SJCRH30 (cell line): ENCODE results near the gene FERMT1. TPM values are rescaled to one million over a fixed set of nuclear protein-coding genes. Genes with fewer than 3 reads are reported as not detected.
"Not testable (repeated sequence)": the region's sequence is repeated elsewhere in the genome, so short reads cannot be mapped to it uniquely, and the experiment has no call there.

ENCODE experiments used
- DNase-seq, 2 experiments: peaks; one replicate each; pipeline ENCODE4 v3.0.0-alpha.2; 2015 to 2020
- H3K27ac ChIP-seq: fragments of 250-450 bp; sonication (Bioruptor Pico); 2 replicates; pipeline ENCODE4 v1.5.1; 2020; ENCODE audit warnings: mild to moderate bottlenecking, moderate library complexity
- H3K27me3 ChIP-seq: fragments of 250-450 bp; sonication (Bioruptor Pico); 2 replicates; pipeline ENCODE4 v1.5.1; 2020; ENCODE audit warnings: mild to moderate bottlenecking, moderate library complexity
- H3K36me3 ChIP-seq: fragments of 250-450 bp; sonication (Bioruptor Pico); 2 replicates; pipeline ENCODE4 v1.5.1; 2020; ENCODE audit warnings: mild to moderate bottlenecking, moderate library complexity
- H3K4me1 ChIP-seq: fragments of 250-450 bp; sonication (Bioruptor Pico); 2 replicates; pipeline ENCODE4 v1.5.1; 2020; ENCODE audit warnings: mild to moderate bottlenecking, moderate library complexity
- H3K4me3 ChIP-seq: fragments of 250-450 bp; sonication (Bioruptor Pico); 2 replicates; pipeline ENCODE4 v1.5.1; 2020; ENCODE audit warnings: mild to moderate bottlenecking, moderate library complexity
- H3K9me3 ChIP-seq: fragments of 250-450 bp; sonication (Bioruptor Pico); replicated peaks from 2 replicates; pipeline ENCODE4 v1.5.1; 2020; ENCODE audit warnings: mild to moderate bottlenecking, moderate library complexity
- total RNA-seq: library from RNA; depleted of rRNA; stranded (reverse); fragments of >200 nt; shearing (Covaris generic); gene quantifications from 2 replicates; pipeline ENCODE4 v1.2.3, GENCODE V29; 2014

FERMT1 gene
- total RNA-seq, 1 experiment from 2014 or later = 4.7 TPM

DNA sequence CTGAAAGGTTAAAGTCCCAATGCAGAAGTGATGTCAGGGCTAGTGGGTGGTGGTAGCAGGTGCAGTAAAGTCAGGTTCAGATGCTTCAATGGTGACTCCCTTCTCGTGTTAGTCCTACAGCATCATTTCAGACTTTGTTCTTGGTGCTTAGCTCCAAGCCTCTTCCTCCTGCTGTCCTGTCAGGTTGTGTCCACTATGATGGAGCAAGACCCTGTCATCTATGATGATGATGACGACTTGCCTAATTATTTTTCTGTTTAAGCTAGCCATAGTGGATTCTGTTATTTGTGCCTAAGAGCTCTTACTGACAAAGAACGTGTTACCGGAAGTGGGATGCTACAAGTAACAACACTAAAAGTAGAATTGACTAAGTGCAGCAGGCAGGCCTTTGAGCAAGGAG lies 5.0 kb upstream of the FERMT1 start:
- no peaks in the 10 kb centered on the region for H3K36me3 ChIP-seq
- H3K9me3 ChIP-seq = no peaks in the 10 kb centered on the region
- no peak for DNase-seq
- peaks cover 5% of the 10 kb centered on the region; the same call in 1 of the 2 replicates for H3K4me1 ChIP-seq
- H3K27me3 ChIP-seq = no peaks in the 10 kb centered on the region
- H3K4me3 ChIP-seq = no peak overlapping the region
- no peak overlapping the region for H3K27ac ChIP-seq

DNA sequence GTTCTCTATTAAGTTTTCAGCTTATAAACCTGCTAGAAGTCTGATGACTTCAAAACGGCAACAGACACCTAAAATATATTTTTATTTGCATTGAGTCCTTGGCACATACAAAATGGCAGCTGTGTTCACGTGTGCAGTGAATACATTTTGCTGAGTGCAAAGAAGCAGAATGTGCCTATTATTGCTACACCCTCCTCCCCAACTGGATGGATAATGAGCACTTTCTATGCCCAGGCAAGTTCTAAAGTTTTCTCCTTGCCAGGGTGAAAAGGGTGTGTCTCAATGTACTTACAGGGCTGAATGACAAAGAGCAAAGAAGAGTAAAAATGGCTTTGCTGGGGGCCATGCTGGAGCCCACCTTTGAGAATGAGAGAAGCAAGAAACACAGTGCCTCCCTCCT lies 4.0 kb upstream of the FERMT1 start:
- Histone ChIP-seq H3K27ac (no peak overlapping the region), H3K27me3 (no peaks in the 10 kb centered on the region), H3K4me1 (peaks cover 5% of the 10 kb centered on the region; the same call in 1 of the 2 replicates), H3K4me3 (no peak overlapping the region), H3K36me3 (no peaks in the 10 kb centered on the region), H3K9me3 (no peaks in the 10 kb centered on the region)
- DNase-seq = no peak

- H3K27me3 ChIP-seq = no peaks in the 10 kb centered on the region
- H3K9me3 ChIP-seq = no peaks in the 10 kb centered on the region
- H3K4me3 ChIP-seq = peak overlapping the region; percentile 65
- DNase-seq = no peak
- H3K4me1 ChIP-seq = peaks cover 5% of the 10 kb centered on the region; the same call in 1 of the 2 replicates
- H3K36me3 ChIP-seq = no peaks in the 10 kb centered on the region
- peak overlapping the region; percentile 72 for H3K27ac ChIP-seq
These were observed 802 bp upstream of the FERMT1 start for GRCh38 chr20:6123649-6124014.

GRCh38 chr20:6122111-6122872 lies 538 bp downstream of the FERMT1 start:
- H3K9me3 ChIP-seq = no peaks in the 10 kb centered on the region
- no peaks in the 10 kb centered on the region for H3K27me3 ChIP-seq
- peaks cover 5% of the 10 kb centered on the region; the same call in 1 of the 2 replicates for H3K4me1 ChIP-seq
- peak overlapping the region; percentile 65 for H3K4me3 ChIP-seq
- DNase-seq = peak in 1 of 2 experiments; percentile 42
- no peaks in the 10 kb centered on the region for H3K36me3 ChIP-seq
- H3K27ac ChIP-seq = peak overlapping the region; percentile 72

GRCh38 chr20:6121504-6121903 lies 1.3 kb downstream of the FERMT1 start:
- Histone ChIP-seq H3K27me3 (no peaks in the 10 kb centered on the region), H3K36me3 (no peaks in the 10 kb centered on the region), H3K4me3 (no peak overlapping the region), H3K9me3 (no peaks in the 10 kb centered on the region), H3K27ac (no peak overlapping the region), H3K4me1 (peaks cover 5% of the 10 kb centered on the region; the same call in 1 of the 2 replicates)
- DNase-seq = no peak

GRCh38 chr20:6120491-6120988 lies 2.3 kb downstream of the FERMT1 start:
- Histone ChIP-seq H3K4me1 (peaks cover 5% of the 10 kb centered on the region; the same call in 1 of the 2 replicates), H3K4me3 (no peak overlapping the region), H3K9me3 (no peaks in the 10 kb centered on the region), H3K27ac (no peak overlapping the region), H3K27me3 (no peaks in the 10 kb centered on the region), H3K36me3 (peaks cover under 1% of the 10 kb centered on the region)
- DNase-seq = no peak

- no peaks in the 10 kb centered on the region for H3K27me3 ChIP-seq
- H3K27ac ChIP-seq = no peak overlapping the region
- no peak for DNase-seq
- no peaks in the 10 kb centered on the region for H3K4me1 ChIP-seq
- peaks cover 33% of the 10 kb centered on the region for H3K36me3 ChIP-seq
- H3K4me3 ChIP-seq = no peak overlapping the region
- H3K9me3 ChIP-seq = peaks cover 7% of the 10 kb centered on the region; the same call in 1 of the 2 replicates
These were observed 6.1 kb downstream of the FERMT1 start for GRCh38 chr20:6116758-6117157.

GRCh38 chr20:6115221-6115895 lies 7.5 kb downstream of the FERMT1 start:
- DNase-seq = no peak

DNA sequence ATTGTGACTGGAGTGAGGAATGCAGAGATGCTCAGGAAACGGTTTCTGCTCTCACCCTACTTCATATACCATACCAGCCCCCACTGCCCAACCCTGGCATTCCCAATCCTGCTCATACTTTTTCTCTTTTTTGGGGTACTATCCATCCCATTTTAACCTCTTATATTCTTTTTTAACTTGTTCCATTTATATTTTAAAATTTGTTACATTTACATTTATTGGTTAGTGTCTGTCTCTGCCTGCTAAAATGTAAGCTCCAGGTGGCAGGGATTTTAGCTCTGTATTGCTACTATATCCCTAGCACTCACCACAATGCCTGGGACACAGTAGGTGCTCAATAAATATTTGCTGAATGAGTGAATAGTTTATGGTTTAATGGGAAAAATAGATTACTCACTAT lies 8.1 kb downstream of the FERMT1 start:
- no peaks in the 10 kb centered on the region for H3K4me1 ChIP-seq
- peaks cover 37% of the 10 kb centered on the region for H3K36me3 ChIP-seq
- H3K27me3 ChIP-seq = no peaks in the 10 kb centered on the region
- H3K4me3 ChIP-seq = no peak overlapping the region
- H3K9me3 ChIP-seq = peaks cover 7% of the 10 kb centered on the region; the same call in 1 of the 2 replicates
- DNase-seq = no peak
- H3K27ac ChIP-seq = no peak overlapping the region

More at GRCh38 chr20:6115221-6115895, 7.5 kb downstream of the FERMT1 start:
- no peaks in the 10 kb centered on the region for H3K4me1 ChIP-seq
- peaks cover 7% of the 10 kb centered on the region; the same call in 1 of the 2 replicates for H3K9me3 ChIP-seq
- H3K4me3 ChIP-seq = no peak overlapping the region
- H3K36me3 ChIP-seq = peaks cover 37% of the 10 kb centered on the region
- H3K27ac ChIP-seq = no peak overlapping the region
- no peaks in the 10 kb centered on the region for H3K27me3 ChIP-seq

DNA sequence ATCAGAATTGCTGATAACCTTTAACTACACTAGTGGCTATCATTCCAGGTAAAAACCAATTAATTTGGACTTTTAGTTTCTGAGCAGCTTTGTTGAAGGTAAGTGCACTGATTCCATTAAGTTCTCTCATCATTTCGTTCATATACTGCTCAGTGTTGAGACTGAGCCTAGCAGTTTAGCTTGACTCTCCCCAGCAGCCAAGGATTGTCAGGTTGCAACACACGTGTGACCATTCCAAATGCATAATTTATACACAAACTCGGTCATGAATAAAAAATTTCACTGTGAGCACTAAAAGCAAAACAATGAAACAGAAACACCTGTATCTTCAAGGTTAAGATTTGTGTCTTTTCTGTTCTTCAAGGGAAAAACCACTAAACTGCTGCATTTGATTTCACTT lies 8.9 kb downstream of the FERMT1 start:
- peaks cover 7% of the 10 kb centered on the region; the same call in 1 of the 2 replicates for H3K9me3 ChIP-seq
- H3K36me3 ChIP-seq = peaks cover 37% of the 10 kb centered on the region
- no peak overlapping the region for H3K4me3 ChIP-seq
- H3K27ac ChIP-seq = no peak overlapping the region
- no peaks in the 10 kb centered on the region for H3K4me1 ChIP-seq
- H3K27me3 ChIP-seq = no peaks in the 10 kb centered on the region
- no peak for DNase-seq

- H3K4me1 ChIP-seq, DNase-seq, H3K4me3 ChIP-seq, H3K27ac ChIP-seq, H3K9me3 ChIP-seq, H3K27me3 ChIP-seq: not testable (repeated sequence)
- peaks cover 37% of the 10 kb centered on the region for H3K36me3 ChIP-seq
These were observed 9.9 kb downstream of the FERMT1 start for GRCh38 chr20:6112965-6113364.

DNA sequence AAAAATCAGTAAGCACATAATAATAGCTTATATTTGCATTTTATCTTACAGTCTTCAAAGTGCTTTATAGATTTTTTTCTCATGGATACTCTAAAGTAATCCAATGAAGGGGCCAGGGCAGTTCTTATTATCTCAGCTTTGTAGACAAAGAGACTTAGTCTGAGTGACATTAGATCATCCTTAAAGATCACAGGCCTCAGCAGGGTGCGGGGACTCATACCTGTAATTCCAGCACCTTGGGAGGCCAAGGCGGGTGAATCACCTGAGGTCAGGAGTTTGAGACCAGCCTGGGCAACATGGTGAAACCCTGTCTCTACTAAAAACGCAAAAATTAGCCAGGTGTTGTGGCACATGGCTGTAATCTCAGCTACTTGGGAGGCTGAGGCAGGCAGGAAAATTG lies 14.5 kb downstream of the FERMT1 start:
- DNase-seq = no peak
- no peak overlapping the region for H3K27ac ChIP-seq
- H3K9me3 ChIP-seq = peaks cover 7% of the 10 kb centered on the region; the same call in 1 of the 2 replicates
- H3K36me3 ChIP-seq = peaks cover 14% of the 10 kb centered on the region
- H3K4me3 ChIP-seq = no peak overlapping the region
- H3K4me1 ChIP-seq = no peaks in the 10 kb centered on the region
- H3K27me3 ChIP-seq = no peaks in the 10 kb centered on the region

GRCh38 chr20:6104493-6105188 lies 18.2 kb downstream of the FERMT1 start:
- no peak overlapping the region for H3K4me3 ChIP-seq
- H3K9me3 ChIP-seq = no peaks in the 10 kb centered on the region
- H3K27me3 ChIP-seq = no peaks in the 10 kb centered on the region
- H3K4me1 ChIP-seq = no peaks in the 10 kb centered on the region
- no peak for DNase-seq
- H3K27ac ChIP-seq = no peak overlapping the region
- H3K36me3 ChIP-seq = 0 out of 2 replicates have a peak, but pooled peaks cover 3% of the 10 kb centered on the region

DNA sequence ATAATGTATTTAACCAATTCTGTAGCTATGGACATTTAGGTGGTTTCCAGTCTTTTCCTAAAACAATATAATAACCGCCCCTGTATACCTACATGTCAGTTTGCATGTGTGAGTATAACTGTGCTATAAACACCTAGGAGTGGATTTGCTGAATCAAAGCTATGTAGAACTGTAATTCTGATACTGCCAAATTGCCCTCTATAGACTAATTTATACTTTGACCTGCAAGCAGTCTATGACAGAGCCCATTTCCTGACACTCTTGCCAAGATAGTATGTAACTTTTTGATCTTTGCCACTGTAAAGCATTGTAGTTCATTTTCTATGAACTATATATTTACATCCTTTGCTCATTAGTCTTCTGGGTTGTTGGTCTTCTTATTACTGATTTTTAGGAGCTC lies 19.5 kb downstream of the FERMT1 start:
- Histone ChIP-seq H3K27me3 (no peaks in the 10 kb centered on the region), H3K4me1 (no peaks in the 10 kb centered on the region), H3K27ac (no peak overlapping the region), H3K9me3 (no peaks in the 10 kb centered on the region), H3K4me3 (no peak overlapping the region), H3K36me3 (0 out of 2 replicates have a peak, but pooled peaks cover 3% of the 10 kb centered on the region)
- DNase-seq = no peak

DNA sequence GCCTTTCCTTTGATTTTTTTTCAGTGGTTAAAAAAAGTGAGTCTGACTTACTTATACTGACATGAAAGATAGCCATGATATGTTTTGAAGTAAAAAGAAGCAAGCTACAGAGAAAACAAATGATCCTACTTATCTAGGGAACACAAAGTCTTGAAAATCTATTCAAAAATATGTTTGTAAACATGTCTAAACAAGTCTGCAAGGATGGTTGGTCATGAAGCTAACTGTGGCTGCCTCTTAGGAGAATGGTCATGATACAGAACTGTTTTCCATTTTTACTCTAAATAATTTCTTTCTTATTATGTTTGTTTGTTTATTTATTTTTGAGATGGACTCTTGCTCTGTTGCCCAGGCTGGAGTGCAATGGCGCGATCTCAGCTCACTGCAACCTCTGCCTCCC lies 21.5 kb downstream of the FERMT1 start:
- Histone ChIP-seq H3K9me3 (no peaks in the 10 kb centered on the region), H3K36me3 (peaks cover 3% of the 10 kb centered on the region; the same call in 1 of the 2 replicates), H3K27ac (no peak overlapping the region), H3K4me1 (no peaks in the 10 kb centered on the region), H3K4me3 (no peak overlapping the region), H3K27me3 (no peaks in the 10 kb centered on the region)
- no peak for DNase-seq
